GM23338 (cell line): ENCODE data around the gene TOMM7.

Experiments used
- CTCF ChIP-seq, 2 experiments: fragments of 200-600 bp in 1 of 2; sonication (generic) in 1 of 2; conservative IDR thresholded peaks; 2 replicates each; pipeline versions ENCODE4 v1.5.1 to v1.6.1; 2016 to 2017; ENCODE audit warnings: antibody characterized with exemption in 2 of 2, low read depth in 2 of 2, mild to moderate bottlenecking in 2 of 2, moderate library complexity in 1 of 2
- EZH2 ChIP-seq: fragments of 200-600 bp; sonication (generic); IDR thresholded peaks from one replicate; pipeline ENCODE4 v1.8.0; 2017; ENCODE audit warnings: antibody characterized with exemption, mild to moderate bottlenecking, low read depth; ENCODE audit not compliant: unreplicated experiment
- EZH2phosphoT487 ChIP-seq: fragments of 200-600 bp; sonication (generic); IDR thresholded peaks from one replicate; pipeline ENCODE4 v1.8.1; 2018; ENCODE audit warnings: antibody characterized with exemption; ENCODE audit not compliant: unreplicated experiment
- JUNB ChIP-seq: IDR thresholded peaks from one replicate; pipeline ENCODE4 v1.6.1; 2016; ENCODE audit warnings: antibody characterized with exemption; ENCODE audit not compliant: unreplicated experiment

- TF ChIP-seq CTCF (conservative IDR thresholded peaks at IDR 0.05; ENCODE audit: low read depth in 2 of 2) = no peak
- no peak for TF ChIP-seq EZH2
- no peak for TF ChIP-seq JUNB
- TF ChIP-seq EZH2phosphoT487 = no peak
Measured at GRCh38 chr7:22863156-22863899, 40.7 kb upstream of the TOMM7 start.
